NCI-H128 (cell line): ENCODE data around the gene ABHD11.
"Not testable (repeated sequence)": the region's sequence is repeated elsewhere in the genome, so short reads cannot be mapped to it uniquely, and the experiment has no call there.

Experiments
- DNase-seq: peaks from one replicate; lab custom pipeline; 2025; ENCODE audit not compliant: unreplicated experiment; lab: John Stamatoyannopoulos, UW

ABHD11 gene

GRCh38 chr7:73742753-73743641, 4.4 kb upstream of the ABHD11 start:
- peak; percentile 78 for DNase-seq

DNA sequence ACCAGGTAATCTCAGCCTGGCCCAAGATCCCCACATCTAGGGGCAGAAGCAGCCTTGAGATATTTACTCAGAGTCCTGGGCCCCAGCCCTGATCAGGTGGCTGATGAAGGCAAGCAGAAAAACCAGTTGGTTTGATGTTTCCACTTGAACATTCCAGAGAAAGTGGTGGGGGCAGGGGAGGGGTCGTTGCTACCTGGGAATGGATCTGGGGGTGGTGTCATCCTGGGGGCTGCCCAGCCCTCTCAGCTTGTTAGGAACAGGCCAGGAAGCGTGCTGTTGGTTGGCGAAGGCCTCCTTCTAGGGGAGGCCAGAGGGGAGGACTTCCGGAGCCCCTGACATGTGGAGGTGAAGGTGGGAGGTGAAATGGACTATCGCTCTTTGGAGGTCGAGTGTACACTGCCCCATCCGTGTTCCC, 3.7 kb upstream of the ABHD11 start:
- DNase-seq, result no peak

DNA sequence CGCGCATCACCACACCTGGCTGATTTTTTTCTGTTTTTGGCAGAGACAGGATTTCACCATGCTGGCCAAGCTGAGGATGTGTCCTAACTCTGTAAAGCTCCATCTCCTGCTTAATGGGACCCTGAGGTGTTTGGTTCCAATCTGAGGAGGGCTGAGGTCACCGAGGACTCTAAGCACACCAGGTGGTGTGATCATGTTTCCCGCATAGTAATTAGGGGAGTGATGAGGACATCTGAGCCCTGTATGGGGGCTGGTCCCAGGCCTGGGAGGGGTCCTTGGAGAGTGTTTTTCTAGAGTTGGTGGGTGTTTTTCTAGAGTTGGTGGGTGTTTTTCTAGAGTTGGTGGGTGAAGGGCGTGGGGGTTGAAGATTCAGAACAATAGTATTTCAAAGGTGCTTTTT, 3.0 kb upstream of the ABHD11 start:
- peak; percentile 32 for DNase-seq

DNA sequence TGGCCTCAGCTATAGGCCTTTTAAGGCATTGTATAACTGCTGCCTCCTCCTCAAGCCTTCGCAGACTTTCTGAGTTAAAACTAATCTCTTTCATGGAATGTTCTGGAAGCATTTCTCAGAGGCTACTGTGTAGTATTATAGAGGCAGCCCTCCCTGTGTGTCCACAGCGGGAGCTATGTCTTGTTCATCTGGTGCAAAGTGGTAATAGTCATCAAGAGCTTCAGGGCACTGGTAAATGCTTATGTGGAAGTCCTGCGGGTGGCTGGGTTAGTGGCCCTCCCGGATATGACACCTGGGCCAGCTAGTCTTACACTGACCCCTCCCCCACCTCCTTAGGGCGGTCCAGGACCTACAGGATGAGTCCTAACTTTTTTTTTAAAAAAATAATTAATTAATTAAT, 2.2 kb upstream of the ABHD11 start:
- no peak for DNase-seq

DNA sequence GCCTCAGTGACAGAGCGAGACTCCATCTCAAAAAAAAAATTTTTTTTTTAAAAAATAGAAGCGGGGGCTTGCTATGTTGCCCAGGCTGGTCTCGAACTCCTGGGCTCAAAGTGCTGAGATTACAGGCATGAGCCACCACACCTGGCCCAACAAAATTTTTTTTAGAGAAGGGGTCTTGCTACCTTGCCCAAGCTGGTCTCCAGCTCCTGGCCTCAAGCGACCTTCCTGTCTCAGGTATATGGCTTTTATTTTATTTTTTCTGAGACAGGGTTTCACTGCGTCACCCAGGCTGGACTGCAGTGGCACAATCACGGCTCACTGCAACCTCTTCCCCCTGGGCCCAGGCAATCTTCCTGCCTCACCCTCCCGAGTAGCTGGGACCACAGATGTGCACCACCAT, 1.6 kb upstream of the ABHD11 start:
- no peak for DNase-seq

DNA sequence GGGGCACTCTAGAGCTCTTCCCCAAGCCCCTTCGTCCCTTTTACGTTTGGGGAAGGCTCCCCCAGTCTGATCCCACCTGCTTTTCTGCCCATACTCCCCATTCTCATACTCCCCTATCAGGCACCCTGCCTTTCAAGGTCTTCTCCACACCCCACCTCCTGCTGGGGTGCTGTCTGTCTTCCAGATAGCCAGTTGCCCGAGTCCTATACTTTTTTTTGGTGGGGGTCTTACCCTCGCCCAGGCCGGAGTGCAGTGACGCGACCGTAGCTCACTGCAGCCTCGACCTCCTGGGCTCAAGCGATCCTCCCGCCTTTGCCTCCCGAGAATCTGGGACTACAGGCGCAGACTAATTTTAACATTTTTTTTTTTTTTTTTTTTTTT, 775 bp upstream of the ABHD11 start:
- no peak for DNase-seq

DNA sequence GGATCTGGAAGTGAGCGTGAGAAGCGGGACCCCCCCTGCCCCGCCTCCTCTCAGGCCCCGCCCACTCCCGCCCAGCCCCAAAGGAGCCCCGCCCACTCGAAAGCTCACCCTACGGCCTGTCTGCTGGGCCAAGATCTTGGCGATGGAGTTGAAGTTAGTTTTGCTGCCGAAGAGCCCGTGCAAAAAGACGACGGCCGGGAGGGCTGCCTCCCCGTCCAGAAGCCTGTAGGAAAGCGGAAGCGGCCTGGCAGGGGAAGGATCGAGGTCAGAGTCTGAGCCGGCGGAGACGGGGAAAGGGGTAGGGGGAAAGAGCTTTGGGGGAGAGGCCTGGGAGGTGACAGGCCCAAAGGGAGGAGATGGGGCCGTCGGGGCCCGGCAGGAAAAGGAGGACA, 386 bp downstream of the ABHD11 start:
- DNase-seq, result no peak

DNA sequence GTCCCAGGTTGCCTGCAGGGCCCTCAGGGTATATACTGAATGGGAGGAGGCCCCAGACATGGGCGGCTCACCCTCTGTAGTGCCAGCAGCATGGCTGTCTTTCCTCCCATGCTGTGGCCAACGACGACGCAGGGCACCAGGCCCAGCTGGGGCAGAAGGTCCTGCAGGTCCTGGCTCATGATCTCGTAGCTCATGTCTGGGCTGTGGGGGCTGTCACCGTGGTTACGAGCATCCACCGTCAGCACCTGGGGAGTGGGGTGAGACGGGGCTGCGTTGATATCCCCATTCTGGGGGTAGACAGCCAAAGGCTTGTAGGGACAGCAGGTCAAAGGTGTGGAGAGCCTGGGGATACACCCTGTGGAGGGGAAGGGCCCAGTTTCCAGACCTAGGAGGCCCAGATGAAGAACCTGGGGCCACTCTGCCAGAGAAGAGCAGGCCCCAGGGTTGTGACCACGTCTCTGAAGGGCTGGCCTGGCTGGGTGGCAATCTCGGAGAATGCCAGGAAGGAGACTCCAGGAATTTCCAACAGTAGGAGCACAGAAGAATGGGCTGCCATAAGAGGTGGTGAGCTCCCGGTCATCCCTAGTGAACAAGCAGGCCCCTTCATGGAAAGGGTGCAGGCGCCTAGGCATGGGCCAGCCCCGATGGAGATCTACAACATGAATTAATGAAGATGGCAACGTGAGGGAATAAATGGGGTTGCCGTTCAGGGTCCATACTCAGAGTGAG, 947 bp downstream of the ABHD11 start:
- no peak for DNase-seq

DNA sequence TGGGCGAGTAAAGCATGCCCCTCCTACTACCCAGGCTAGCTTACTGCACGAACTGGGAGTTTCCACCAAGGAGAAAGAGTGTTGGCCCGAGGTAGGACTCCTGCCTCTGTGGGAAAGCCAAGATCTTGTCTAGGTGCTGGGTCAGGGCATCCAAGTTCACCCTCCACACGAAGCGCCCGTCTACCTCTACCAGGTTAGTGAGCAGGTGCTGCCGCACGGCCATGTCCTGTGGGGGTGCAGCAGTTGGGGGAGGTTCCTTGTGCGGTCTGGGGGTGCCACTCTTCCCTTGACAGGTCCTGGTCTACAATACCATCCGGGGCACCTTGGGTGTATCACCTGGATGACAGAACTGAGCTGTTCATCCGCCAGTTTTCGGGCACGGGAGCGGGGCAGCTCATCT, 1.7 kb downstream of the ABHD11 start:
- no peak for DNase-seq

GRCh38 chr7:73735528-73735905, 3.1 kb downstream of the ABHD11 start:
- no peak for DNase-seq

- DNase-seq, result peak; percentile 71
These were observed 3.7 kb downstream of the ABHD11 start for GRCh38 chr7:73734619-73735527.

DNA sequence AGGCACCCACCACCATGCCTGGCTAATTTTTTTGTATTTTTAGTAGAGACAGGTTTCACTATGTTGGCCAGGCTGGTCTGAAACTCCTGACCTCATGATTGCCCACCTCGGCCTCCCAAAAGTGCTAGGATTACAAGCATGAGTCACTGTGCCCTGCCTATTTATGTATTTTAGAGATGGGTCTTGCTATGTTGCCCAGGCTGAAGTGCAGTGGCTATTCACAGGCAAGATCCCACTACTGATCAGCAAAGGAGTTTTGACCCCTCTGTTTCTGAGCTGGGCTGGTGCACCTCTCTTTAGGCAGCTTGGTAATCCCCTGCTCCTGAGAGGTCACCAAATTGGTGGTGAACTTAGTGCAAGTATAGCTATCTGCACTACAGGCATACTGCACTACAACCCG, 6.2 kb downstream of the ABHD11 start:
- DNase-seq, result no peak

- DNase-seq, result no peak
These were observed 8.1 kb downstream of the ABHD11 start for GRCh38 chr7:73730485-73730884.

GRCh38 chr7:73728551-73728950, 10.1 kb downstream of the ABHD11 start:
- DNase-seq, result no peak

DNA sequence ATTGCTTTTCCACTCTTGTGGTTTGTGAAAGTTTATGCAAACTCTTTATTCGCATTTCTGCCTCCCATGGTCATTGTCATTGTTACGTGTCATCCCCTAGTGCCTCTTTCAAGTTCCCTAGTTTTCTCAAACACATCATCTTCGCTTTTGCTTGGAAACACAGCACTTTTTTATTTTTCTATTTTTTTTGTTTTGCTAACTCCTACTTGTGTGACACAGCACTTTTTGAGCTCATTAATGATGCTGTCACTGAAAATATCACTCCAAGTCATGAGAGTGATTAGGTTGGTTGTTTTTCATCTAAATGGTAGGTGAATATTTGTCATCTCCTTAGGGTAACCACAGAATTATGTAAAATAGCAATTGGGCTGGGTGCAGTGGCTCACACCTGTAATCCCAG, 10.7 kb downstream of the ABHD11 start:
- no peak for DNase-seq

- DNase-seq, result no peak
These were observed 12.5 kb downstream of the ABHD11 start for GRCh38 chr7:73726083-73726466.

DNA sequence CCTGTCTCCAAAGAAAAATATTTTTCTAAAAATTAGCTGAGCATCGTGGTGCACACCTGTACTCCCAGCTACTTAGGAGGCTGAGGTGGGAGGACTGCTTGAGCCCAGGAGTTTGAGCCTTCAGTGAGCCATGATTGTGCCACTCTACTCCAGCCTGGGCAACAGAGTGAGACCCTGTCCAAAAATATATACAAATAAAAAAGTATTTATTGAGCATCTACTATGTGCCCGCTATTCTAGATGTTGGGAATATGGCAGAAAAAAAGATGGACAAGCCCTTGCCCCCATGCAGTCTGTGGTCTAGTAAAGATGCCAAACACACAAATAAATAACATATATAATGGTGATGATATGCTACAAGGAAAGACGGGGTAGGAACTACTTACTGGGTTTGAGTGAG, 14.8 kb downstream of the ABHD11 start:
- no peak for DNase-seq

DNA sequence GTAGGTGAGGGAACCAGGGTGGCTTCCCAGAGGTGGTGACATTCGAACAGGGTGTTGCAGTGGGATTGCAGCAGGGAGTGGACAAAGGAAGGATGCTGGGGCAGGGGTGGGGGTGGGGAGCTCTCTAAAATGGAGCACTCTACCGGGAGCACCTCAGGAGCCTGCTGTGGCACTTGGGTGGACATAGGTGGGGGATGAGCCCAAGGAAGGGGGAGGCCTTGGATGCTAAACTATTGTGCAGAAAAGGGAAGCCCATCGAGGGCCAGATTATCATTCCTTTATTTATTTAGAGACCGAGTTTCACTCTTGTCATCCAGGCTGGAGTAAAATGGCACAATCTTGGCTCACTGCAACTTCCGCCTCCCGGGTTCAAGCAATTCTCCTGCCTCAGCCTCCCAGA, 15.8 kb downstream of the ABHD11 start:
- no peak for DNase-seq

GRCh38 chr7:73722182-73722581, 16.4 kb downstream of the ABHD11 start:
- not testable (repeated sequence) for DNase-seq

DNA sequence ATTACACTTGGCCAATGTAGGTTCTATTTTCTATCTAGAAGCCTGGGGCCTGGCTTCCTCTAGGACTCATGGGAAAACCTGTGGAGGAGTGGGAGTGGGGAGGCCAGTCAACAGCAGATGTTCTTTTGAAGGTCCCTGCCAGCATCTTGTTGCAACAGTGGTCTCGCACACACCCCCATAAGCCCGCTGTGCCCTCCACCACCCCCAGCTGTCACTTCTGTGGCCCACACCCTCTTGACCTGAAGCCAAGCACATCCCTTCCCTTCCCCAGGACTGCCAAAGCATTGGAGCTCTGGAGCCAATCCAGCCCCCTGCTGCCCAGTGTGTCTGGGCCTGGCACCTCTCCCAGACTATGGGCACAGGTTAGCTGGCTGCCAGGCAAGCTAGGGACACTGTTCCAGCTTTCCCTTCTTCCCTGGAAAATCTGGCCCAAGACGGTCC, 17.2 kb downstream of the ABHD11 start:
- DNase-seq, result no peak

- not testable (repeated sequence) for DNase-seq
These were observed 18.2 kb downstream of the ABHD11 start for GRCh38 chr7:73720443-73720842.
